ENCODE data around the gene NOS2.

The NOS2 gene

DNA sequence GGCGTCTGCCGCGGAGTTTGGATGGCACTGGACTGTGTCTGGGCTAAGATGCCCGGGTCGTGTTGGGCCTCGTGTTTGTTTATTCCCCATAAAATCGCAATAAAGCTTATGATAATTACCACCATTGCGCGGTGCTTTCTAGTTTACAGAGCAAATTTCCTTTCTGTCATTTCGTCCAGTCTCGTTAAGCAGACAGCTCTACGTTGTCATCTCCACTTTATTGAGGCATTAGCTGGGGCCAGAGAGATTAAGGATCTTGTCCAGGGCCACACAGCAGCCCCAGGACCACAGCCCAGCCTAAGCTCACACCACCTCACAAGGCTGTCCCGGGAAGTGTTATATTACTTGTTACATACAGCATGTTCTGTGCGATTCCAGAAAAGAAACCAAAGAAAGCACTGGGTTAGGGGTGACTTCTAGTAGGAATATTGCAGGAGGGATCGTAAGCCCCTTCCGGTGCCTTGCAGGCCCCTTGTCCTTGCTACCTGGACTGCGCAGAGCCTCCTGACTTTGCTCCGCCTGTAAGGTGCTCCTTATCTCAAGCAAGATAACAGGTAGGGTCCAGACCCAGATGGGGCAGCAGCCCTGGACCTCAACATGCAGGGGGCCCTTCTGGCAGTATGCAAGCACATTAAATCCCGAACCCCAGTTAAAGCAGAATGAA, 6.3 kb downstream of the NOS2 start:
- no peak for DNase-seq (ENCODE audit: low read depth)
- H3K4me3 ChIP-seq (ENCODE audit: low read depth, low read length), result no peak overlapping the region
- TF ChIP-seq, protein P1, sequence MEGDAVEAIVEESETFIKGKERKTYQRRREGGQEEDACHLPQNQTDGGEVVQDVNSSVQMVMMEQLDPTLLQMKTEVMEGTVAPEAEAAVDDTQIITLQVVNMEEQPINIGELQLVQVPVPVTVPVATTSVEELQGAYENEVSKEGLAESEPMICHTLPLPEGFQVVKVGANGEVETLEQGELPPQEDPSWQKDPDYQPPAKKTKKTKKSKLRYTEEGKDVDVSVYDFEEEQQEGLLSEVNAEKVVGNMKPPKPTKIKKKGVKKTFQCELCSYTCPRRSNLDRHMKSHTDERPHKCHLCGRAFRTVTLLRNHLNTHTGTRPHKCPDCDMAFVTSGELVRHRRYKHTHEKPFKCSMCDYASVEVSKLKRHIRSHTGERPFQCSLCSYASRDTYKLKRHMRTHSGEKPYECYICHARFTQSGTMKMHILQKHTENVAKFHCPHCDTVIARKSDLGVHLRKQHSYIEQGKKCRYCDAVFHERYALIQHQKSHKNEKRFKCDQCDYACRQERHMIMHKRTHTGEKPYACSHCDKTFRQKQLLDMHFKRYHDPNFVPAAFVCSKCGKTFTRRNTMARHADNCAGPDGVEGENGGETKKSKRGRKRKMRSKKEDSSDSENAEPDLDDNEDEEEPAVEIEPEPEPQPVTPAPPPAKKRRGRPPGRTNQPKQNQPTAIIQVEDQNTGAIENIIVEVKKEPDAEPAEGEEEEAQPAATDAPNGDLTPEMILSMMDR (IDR thresholded peaks at IDR 0.05; ENCODE audit: insufficient read depth, low read depth, low read length, missing control alignments), result no peak

DNA sequence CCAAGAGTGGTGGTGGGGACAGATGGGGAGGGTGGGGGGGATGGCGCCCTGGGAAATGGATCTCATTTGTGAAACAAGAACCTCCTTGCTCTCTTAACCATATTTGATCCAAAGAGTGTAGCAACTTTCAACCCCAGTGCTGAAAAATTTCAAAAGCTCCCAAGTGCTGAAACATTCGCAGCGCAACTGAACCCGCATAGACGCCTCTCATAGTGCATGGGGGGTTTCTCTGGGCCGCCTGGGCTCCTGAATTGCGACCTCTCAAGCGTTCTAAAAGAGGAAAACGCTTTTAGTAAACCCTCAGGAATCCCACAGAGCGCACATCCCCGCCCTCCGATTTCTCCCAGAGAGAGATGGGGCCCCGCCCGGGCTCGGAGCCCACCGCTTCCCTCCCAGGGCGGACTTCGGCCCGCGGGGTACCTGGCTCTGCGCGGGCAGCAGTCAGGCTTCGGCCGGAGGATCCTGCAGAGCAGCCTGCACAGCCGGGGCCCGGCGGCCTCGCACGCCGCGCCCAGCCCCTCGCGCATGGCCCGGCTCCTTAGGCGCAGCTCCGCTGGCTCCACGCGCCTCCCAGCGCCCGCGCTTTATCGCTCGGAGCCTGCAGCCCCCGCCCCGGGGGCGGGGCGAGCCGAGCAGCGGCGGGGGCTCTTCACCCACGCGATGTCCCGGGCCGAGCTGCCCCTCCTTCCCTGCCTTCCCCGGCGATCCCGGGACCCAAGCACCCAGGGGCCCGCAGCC, 7.0 kb downstream of the NOS2 start:
- H3K4me3 ChIP-seq (ENCODE audit: low read depth, low read length), result no peak overlapping the region
- DNase-seq (ENCODE audit: low read depth), result no peak
- TF ChIP-seq, protein P1 (IDR thresholded peaks at IDR 0.05; ENCODE audit: insufficient read depth, low read depth, low read length, missing control alignments), result no peak

DNA sequence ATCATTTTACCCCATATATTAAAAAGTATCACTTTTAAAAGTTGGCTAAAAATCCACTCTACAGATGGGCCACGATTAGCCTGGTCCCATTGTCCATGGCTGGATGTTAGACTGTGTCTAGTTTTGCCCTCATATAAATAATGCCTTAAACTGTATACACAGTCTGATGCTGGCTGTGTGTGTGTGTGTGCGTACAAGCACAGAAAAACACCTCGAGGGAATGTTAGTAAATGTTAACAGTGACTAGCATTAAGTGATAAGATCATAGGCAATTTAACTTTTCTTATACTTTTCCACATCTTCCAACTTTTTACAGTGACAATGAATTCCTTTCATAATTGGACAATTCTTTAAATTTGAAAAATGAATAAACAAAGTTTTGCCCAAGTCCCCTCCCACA, 8.2 kb downstream of the NOS2 start:
- no peak overlapping the region for H3K4me3 ChIP-seq (ENCODE audit: low read depth, low read length)
- no peak for DNase-seq (ENCODE audit: low read depth)
- TF ChIP-seq, protein P1 (IDR thresholded peaks at IDR 0.05; ENCODE audit: insufficient read depth, low read depth, low read length, missing control alignments), result no peak

DNA sequence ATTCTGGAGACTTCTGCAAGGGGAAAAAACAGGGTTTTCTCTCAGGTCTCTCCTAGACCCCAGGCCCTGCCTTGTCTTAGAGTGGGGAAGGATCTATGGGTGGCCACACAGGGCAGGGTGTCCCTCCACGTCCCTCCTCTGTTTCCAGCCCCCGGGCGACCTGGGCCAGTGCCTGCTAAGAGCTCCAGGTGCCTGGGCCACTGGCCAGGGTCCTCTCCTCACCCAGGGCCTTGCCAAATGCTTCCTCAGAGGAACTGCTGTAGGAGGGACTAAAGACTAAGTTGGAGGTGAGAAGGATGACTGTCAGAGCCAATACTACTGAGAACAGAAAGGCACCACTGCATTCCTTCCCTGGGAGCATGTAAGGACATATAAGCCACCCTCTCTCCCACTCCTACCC, 11.4 kb downstream of the NOS2 start:
- no peak for DNase-seq (ENCODE audit: low read depth)
- TF ChIP-seq, protein P1 (IDR thresholded peaks at IDR 0.05; ENCODE audit: insufficient read depth, low read depth, low read length, missing control alignments), result no peak
- no peak overlapping the region for H3K4me3 ChIP-seq (ENCODE audit: low read depth, low read length)

DNA sequence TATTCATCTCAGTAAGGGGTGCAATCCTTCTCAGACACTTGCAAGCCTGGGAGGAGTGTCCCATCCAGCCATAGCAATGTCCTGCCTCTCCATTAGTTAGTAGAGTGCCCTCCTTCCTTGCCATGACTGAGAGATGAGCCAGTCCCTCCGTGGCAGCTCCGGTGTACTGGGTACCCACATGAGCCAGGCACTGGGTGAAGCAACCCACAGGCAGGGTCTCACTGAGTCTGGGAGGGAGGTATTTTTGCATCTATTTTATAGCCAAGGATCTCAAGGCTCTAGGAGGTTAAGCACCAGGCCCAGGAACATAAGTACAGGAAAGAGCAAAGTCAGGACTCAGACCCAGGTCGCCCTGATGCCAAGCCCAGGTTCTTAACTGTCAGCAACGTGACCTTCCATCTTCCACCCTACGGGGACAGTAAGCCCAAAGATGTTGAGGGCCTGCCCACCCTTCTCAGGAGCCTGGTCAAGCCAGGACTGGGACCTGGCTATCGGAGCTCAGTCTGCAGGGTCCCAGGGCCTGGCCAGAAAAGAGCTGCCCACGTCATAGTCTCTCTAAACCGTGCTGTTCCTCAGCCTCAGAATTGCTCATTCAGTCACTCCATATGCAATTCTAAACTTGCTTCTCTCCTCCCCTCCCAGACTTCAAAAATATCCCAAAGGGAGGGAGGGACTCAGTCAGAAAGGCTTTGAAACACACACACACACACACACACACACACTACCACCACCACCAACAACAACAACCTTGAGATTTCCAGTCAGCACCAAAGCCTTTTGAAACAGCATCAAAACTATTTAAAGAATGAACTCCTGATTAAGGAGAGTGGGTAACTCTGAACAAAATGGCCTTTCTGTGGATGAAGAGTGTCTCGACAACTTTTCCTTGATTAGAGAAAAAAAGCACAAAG, 16.6 kb downstream of the NOS2 start:
- TF ChIP-seq, protein P1 (IDR thresholded peaks at IDR 0.05; ENCODE audit: insufficient read depth, low read depth, low read length, missing control alignments), result no peak
- H3K4me3 ChIP-seq (ENCODE audit: low read depth, low read length), result no peak overlapping the region
- no peak for DNase-seq (ENCODE audit: low read depth)

DNA sequence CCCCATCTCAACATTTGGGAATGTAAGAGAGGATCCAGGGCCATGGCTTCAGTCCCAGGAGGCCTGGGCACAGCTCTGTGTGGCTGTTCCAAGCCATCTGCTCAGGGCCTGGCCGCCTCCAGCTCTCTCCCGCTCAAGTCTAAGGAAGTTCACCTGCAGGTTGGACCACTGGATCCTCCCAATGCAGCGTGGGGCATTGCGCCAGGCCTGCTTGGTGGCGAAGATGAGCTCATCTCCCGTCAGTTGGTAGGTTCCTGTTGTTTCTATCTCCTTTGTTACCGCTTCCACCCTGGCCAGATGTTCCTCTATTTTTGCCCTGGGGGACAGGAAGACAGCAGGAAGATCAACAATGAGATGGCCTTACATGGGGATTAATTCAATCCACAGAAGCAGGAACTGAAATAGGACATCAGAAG, 17.5 kb downstream of the NOS2 start:
- DNase-seq (ENCODE audit: low read depth), result no peak
- H3K4me3 ChIP-seq (ENCODE audit: low read depth, low read length), result no peak overlapping the region
- TF ChIP-seq, protein P1 (IDR thresholded peaks at IDR 0.05; ENCODE audit: insufficient read depth, low read depth, low read length, missing control alignments), result no peak

All from GM12865 (cell line).